ENCODE data around the gene SCNM1. TPM values are rescaled to one million over a fixed set of nuclear protein-coding genes. Genes with fewer than 3 reads are reported as not detected.

The SCNM1 gene
- 23.9 and 25.4 TPM in 2 replicates for total RNA-seq

DNA sequence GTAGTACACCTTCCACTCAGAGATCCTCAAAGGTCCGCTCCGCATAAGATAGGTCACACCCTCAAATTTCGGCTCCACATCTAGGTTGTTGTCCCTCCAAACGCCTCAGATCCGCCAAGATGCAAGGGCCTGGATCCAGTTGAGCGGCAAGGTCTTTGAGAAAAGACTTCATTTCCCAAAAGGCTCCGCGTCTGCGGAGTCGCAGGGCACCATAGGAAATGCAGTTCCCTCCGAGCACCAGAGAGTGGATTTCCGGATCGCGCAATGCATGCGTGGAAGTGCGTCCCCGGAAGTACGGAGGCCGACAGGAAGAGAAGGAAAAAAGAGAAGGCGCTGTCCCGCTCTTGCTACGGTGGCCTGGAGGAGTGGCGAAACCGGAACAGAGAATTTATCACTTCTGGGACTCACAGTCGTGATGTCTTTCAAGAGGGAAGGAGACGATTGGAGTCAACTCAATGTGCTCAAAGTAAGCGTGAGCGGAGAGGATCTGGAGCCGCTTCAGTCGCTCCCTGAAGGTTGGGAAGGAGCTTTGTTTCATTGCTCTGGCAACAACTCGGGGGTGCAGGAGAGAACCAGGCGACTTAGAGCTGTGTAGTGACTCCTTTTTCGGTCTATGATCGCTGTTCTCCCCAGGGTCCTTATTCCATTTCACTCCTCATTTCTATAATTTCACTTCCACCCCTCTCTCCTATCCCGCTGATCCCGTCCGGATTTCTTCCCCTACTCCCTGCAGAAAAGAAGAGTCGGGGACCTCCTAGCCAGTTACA is at the start of gene SCNM1, which contains the start of gene LYSMD1:
SCNM1 (plus strand) TSS at position 407 of the 767 bp plus-strand sequence; CDS start at position 416, 9 bp downstream.
LYSMD1 (minus strand) TSS at position 165 of the 767 bp plus-strand sequence. CDS start 644 bp downstream, outside the sequence.

DNA sequence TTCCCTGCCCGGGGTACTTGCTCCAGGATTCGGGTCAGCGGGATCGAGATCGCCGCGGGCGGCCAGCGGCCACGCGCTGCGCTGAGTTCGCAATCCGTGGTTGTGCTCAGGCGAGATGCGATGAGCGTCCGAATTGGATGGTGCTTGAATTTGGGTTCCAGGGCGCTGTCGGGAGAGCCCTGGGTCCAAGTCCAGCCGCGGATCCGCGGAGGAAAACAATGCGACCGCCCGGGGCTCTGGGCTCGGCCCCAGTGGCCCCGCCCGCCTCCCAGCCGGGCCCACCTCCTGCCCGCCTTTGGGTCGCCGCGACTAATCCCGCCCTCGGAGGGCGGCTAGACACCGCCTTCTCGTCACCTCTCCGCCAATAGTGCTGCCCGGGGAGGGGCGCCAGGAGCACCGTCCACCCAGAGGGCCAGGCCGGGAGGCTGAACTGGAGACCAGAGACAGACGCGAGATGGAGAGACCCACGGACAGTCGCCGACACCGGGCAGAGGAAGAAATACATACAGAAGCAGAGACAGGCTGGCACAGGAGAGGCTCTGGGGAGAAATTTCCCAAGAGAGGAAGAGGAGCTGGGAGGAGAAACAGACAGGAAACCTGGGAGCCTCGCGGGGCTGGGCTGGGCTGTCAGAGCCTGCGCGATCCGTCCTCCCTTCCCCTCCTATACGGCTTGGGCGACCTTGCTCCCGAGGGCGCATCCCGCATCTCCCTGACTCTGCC is 19.4 kb upstream of the SCNM1 start, which contains the start of gene SEMA6C:
SEMA6C (minus strand) TSS at position 220 of the 720 bp plus-strand sequence. CDS start 4,010 bp downstream, outside the sequence.

GRCh38 chr1:151156515-151156819 is 9.5 kb upstream of the SCNM1 start, which contains the start of gene TNFAIP8L2:
TSS of gene TNFAIP8L2 (plus strand) at chr1:151156649. CDS start at chr1:151158698, 2,049 bp downstream.

GRCh38 chr1:151175863-151176262 is 9.9 kb downstream of the SCNM1 start, which contains the start of gene TMOD4:
TSS of gene TMOD4 (minus strand) at chr1:151175981. CDS start at chr1:151174875, 1,106 bp downstream.

GRCh38 chr1:151189637-151190445 is 23.9 kb downstream of the SCNM1 start, which contains the start of gene VPS72:
TSS of gene VPS72 (minus strand) at chr1:151190197. CDS start at chr1:151190121, 76 bp downstream.

DNA sequence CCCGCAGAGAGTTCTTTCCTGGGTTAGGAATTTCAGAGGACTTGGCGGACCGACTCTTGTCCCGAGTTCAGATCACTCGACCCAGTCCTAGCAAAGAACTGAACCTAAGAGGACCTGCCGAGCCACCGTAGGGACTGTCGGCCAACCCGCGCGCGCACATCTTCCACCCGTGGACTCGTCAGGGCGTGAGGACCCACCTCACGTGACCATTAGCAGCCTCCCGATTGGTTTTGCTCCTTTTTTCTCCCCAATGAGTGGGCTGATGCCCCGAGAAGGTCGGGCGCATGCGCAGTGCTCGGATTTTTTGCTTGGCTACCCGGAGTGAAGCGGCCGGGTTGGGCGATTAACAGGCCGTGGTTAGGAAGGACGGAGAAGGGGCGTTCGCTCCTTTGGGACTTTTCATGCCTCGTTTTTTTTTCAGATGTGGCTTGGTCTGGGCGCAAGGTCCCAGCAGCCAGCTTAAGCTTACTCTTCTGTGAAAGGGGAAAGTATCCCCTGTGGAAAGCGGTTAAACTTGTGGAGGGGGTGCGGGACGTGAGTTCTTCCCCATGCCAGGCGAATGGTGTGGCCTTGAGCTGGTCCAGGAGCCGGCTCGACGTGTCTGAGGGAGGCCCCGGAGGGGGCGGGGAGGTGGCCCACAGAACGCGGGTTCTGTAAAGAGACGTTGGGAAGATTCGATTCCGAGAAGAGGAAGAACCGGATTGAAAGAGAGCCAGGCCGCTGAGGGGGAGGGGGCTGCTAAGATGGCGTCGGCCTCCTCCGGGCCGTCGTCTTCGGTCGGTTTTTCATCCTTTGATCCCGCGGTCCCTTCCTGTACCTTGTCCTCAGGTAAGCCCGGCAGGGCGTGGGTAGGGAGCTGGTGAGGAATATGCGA is 32.5 kb downstream of the SCNM1 start, which contains the start of gene PIP5K1A:
PIP5K1A (plus strand) TSS at position 299 of the 874 bp plus-strand sequence; CDS start at position 744, 445 bp downstream.

Other genes starting within 250 kb of the SCNM1 start
- gene SETDB1, start 239.8 kb upstream of the SCNM1 start, total RNA-seq, result 32.7 and 35.8 TPM in 2 replicates
- 99.6 and 168 TPM in 2 replicates for gene CERS2, start 191.3 kb upstream of the SCNM1 start, total RNA-seq
- gene ANXA9, start 183.9 kb upstream of the SCNM1 start, total RNA-seq, result 0.20 and 0.37 TPM in 2 replicates
- gene MINDY1, start 159.2 kb upstream of the SCNM1 start, total RNA-seq, result 8.8 and 9.9 TPM in 2 replicates
- gene PRUNE1, start 157.7 kb upstream of the SCNM1 start, total RNA-seq, result 5.1 and 5.7 TPM in 2 replicates
- gene BNIPL, start 129.6 kb upstream of the SCNM1 start, total RNA-seq, result 0.37 and 0.39 TPM in 2 replicates
- gene C1orf56, start 118.4 kb upstream of the SCNM1 start, total RNA-seq, result 2.2 and 2.3 TPM in 2 replicates
- gene CDC42SE1, start 106.5 kb upstream of the SCNM1 start, total RNA-seq, result 29.8 and 38.5 TPM in 2 replicates
- gene MLLT11, start 105.7 kb upstream of the SCNM1 start, total RNA-seq, result 0.73 and 0.78 TPM in 2 replicates
- 12.1 and 17.0 TPM in 2 replicates for gene GABPB2, start 95.4 kb upstream of the SCNM1 start, total RNA-seq
- gene SEMA6C, start 19.5 kb upstream of the SCNM1 start, total RNA-seq, result 0.73 and 0.98 TPM in 2 replicates
- not detected in 2 replicates for gene TNFAIP8L2, start 9.5 kb upstream of the SCNM1 start, total RNA-seq
- gene LYSMD1, start 242 bp upstream of the SCNM1 start, total RNA-seq, result 7.8 and 8.5 TPM in 2 replicates
- not detected in 2 replicates for gene TMOD4, start 9.8 kb downstream of the SCNM1 start, total RNA-seq
- 25.7 and 37.9 TPM in 2 replicates for gene VPS72, start 24.1 kb downstream of the SCNM1 start, total RNA-seq
- gene PIP5K1A, start 32.4 kb downstream of the SCNM1 start, total RNA-seq, result 37.8 and 64.1 TPM in 2 replicates
- 151 and 175 TPM in 2 replicates for gene PSMD4, start 88.6 kb downstream of the SCNM1 start, total RNA-seq
- 11.8 and 17.2 TPM in 2 replicates for gene ZNF687, start 116.2 kb downstream of the SCNM1 start, total RNA-seq
- gene PI4KB, start 161.3 kb downstream of the SCNM1 start, total RNA-seq, result 40.4 and 50.8 TPM in 2 replicates
- gene RFX5, start 181.1 kb downstream of the SCNM1 start, total RNA-seq, result 30.1 and 32.5 TPM in 2 replicates
- 25.0 and 31.6 TPM in 2 replicates for gene SELENBP1, start 206.6 kb downstream of the SCNM1 start, total RNA-seq
- gene PSMB4, start 233.4 kb downstream of the SCNM1 start, total RNA-seq, result 359 and 406 TPM in 2 replicates